ENCODE results near the gene TOGARAM2. TPM values are rescaled to one million over a fixed set of nuclear protein-coding genes. Genes with fewer than 3 reads are reported as not detected.
"Not testable (repeated sequence)": the region's sequence is repeated elsewhere in the genome, so short reads cannot be mapped to it uniquely, and the experiment has no call there.

Gene TOGARAM2
- polyA plus RNA-seq, 4 donors: under 0.01 to 1.1 (median 0.79) TPM

DNA sequence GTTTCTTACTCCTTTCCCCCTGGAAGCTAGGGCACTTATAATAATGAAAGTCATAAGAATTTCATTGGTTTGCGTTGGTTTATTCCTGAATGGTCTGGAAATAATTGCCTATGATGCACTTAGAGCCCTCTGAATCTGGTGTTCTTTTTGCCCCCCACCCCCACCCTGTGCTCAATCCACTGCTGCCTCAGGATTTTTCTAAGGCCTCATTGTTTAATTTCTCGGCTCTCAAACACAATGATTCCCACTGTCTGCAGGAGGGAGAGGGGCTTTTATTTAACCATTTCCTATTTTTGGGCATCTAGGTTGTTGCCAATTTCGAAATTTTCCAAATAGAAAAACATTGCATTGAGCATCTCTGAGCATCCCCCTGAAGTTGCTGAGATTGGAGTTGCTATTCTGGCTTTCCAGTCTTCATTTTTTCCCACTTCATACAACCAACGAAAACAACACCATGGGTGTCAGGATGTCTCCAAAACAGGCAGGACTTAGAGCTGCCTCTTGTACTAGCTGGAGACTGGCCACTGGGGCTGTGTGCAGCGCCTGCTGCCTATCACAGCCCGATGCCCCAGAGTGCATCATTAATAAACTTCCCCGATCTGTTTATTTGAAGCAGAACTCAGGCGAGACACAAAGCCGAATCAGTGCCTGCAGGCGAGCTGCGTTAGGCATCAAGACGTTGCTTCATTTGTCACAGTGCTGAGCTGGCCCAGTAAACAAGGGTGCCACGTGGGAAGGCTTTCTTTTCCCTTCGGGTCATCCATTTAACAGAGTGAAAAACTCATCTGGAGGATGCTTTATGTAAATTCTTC is 95.0 kb downstream of the TOGARAM2 start:
- no peak overlapping the region for H3K4me3 ChIP-seq (ENCODE audit: low read depth in 1 of 3, low read length in 3 of 3)
- H3K27me3 ChIP-seq (ENCODE audit: control insufficient read depth in 3 of 3, insufficient read depth in 3 of 3, low read length in 3 of 3): no peaks in the 10 kb centered on the region
- DNase-seq (no peak), FAIRE-seq (no peak)
- no peaks in the 10 kb centered on the region for H3K36me3 ChIP-seq (ENCODE audit: control insufficient read depth in 3 of 3, insufficient read depth in 2 of 3, low read depth in 1 of 3, low read length in 3 of 3)
- no peaks in the 10 kb centered on the region for H3K4me1 ChIP-seq (ENCODE audit: control insufficient read depth in 3 of 3, insufficient read depth in 2 of 3, low read depth in 1 of 3, low read length in 2 of 3)
- 52 to 65% (median 59%) methylated on average over 14 of the region's 14 CpGs for WGBS, 3 donors
- H3K9me3 ChIP-seq (ENCODE audit: control insufficient read depth in 2 of 2, insufficient read depth in 1 of 2, low read depth in 1 of 2, low read length in 1 of 2): peaks cover 0 to 12% of the 10 kb centered on the region in 2 donors
- H3K27ac ChIP-seq (ENCODE audit: low read depth in 1 of 3, low read length in 2 of 3): no peak overlapping the region

DNA sequence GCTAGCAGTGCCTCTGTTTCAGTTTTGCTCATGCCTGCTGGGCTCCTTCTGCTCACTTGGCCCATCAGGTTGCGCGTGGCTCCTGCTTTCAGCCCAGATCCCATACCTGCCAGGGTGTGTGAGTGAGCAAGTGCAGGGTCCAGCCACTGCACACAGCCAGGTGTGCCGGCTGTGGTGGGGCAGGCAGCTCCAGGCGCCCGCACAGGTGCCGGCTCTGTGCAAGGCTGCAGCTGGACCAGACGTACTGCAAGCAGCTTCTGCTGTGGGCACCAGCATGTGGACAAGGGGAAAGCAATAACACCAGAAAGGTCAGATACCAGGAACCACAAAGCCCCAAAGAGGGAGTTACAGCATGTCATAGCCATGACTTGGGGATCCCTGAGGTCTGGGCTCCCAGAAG is 98.8 kb downstream of the TOGARAM2 start:
- 88 to 96% (median 95%) methylated on average over 7 of the region's 7 CpGs for WGBS, 3 donors
- no peaks in the 10 kb centered on the region for H3K36me3 ChIP-seq (ENCODE audit: control insufficient read depth in 3 of 3, insufficient read depth in 2 of 3, low read depth in 1 of 3, low read length in 3 of 3)
- peaks cover 0 to 12% of the 10 kb centered on the region in 2 donors for H3K9me3 ChIP-seq (ENCODE audit: control insufficient read depth in 2 of 2, insufficient read depth in 1 of 2, low read depth in 1 of 2, low read length in 1 of 2)
- no peak for FAIRE-seq
- no peak for DNase-seq
- H3K27ac ChIP-seq (ENCODE audit: low read depth in 1 of 3, low read length in 2 of 3): no peak overlapping the region
- no peak overlapping the region for H3K4me3 ChIP-seq (ENCODE audit: low read depth in 1 of 3, low read length in 3 of 3)
- no peaks in the 10 kb centered on the region for H3K4me1 ChIP-seq (ENCODE audit: control insufficient read depth in 3 of 3, insufficient read depth in 2 of 3, low read depth in 1 of 3, low read length in 2 of 3)
- no peaks in the 10 kb centered on the region for H3K27me3 ChIP-seq (ENCODE audit: control insufficient read depth in 3 of 3, insufficient read depth in 3 of 3, low read length in 3 of 3)

DNA sequence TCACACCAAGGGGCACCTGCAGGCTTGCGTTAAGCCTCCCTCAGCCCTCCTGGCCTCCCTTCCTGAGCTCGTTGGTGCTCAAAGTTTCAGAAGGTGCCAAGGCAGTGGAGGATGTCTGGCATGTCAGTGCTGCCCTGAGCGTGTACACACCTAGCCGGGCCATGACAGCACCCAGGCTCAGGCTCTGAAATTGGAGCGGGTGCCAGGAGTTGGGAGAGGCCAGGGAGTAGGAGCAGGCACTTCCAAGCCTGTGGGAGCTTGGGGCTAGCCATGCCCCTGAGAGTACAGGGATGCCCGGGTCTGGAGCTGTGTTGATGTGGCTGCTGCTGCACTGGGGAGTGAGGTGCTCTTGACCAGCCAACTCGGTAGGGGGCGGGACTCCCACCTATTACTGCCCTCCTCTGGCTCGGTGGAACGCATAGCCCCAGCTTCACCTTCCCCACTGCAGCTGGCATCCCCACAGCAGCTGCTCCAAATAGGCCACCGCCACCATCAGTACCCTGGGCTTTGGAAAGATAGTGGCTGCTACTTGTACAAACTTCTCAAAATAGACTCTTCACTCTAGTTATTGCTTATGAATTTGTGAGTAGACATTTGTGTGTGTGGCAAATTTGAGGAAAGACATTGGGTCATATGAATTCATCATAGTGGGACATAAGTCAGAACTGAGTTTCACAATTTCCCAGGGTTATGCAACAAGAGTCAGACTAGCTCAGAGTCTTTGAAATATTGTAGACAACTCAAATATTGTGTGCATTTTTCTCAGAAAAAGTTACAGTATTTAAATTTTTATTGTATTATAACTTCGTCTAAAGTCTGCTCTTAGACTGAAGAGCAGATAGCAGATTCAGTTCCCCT is 100.0 kb downstream of the TOGARAM2 start:
- no peak overlapping the region for H3K4me3 ChIP-seq (ENCODE audit: low read depth in 1 of 3, low read length in 3 of 3)
- no peaks in the 10 kb centered on the region for H3K4me1 ChIP-seq (ENCODE audit: control insufficient read depth in 3 of 3, insufficient read depth in 2 of 3, low read depth in 1 of 3, low read length in 2 of 3)
- DNase-seq (no peak), FAIRE-seq (no peak)
- peaks cover 0 to 12% of the 10 kb centered on the region in 2 donors for H3K9me3 ChIP-seq (ENCODE audit: control insufficient read depth in 2 of 2, insufficient read depth in 1 of 2, low read depth in 1 of 2, low read length in 1 of 2)
- 79 to 86% (median 86%) methylated on average over 12 of the region's 12 CpGs for WGBS, 3 donors
- H3K36me3 ChIP-seq (ENCODE audit: control insufficient read depth in 3 of 3, insufficient read depth in 2 of 3, low read depth in 1 of 3, low read length in 3 of 3): no peaks in the 10 kb centered on the region
- H3K27me3 ChIP-seq (ENCODE audit: control insufficient read depth in 3 of 3, insufficient read depth in 3 of 3, low read length in 3 of 3): no peaks in the 10 kb centered on the region
- no peak overlapping the region for H3K27ac ChIP-seq (ENCODE audit: low read depth in 1 of 3, low read length in 2 of 3)

DNA sequence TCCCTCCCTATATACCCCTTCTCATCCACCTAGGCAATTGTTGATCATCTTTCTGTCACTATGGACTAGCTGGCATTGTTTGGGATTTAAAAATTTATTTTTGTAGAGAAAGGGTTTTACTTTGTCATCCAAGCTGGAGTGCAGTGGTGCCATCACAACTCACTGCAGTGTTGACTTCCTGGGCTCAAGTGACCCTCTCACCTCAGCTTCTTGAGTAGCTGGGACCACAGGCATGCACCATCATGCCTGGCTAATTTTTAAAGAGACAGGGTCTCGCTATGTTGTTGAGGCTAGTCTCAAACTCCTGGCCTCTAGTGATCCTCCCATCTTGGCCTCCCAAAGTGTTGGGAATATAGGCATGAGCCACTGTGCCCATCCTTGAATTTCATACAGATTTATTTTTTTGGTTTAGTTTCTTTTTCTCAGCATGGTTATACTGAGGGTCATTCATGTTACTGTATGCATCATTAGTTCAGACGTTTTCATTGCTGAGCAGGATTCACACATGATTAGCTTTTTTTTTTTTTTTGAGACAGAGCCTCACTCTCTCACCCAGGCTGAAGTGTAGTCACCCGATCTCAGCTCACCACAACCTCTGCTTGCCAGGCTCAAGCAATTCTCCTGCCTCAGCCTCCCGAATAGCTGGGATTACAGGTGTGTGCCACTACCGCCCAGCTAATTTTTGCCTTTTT is 101.9 kb downstream of the TOGARAM2 start:
- Histone ChIP-seq H3K9me3 (ENCODE audit: control insufficient read depth in 2 of 2, insufficient read depth in 1 of 2, low read depth in 1 of 2, low read length in 1 of 2) (peaks cover 0 to 12% of the 10 kb centered on the region in 2 donors), H3K4me3 (ENCODE audit: low read depth in 1 of 3, low read length in 3 of 3) (no peak overlapping the region), H3K27me3 (ENCODE audit: control insufficient read depth in 3 of 3, insufficient read depth in 3 of 3, low read length in 3 of 3) (no peaks in the 10 kb centered on the region), H3K36me3 (ENCODE audit: control insufficient read depth in 3 of 3, insufficient read depth in 2 of 3, low read depth in 1 of 3, low read length in 3 of 3) (no peaks in the 10 kb centered on the region), H3K4me1 (ENCODE audit: control insufficient read depth in 3 of 3, insufficient read depth in 2 of 3, low read depth in 1 of 3, low read length in 2 of 3) (no peaks in the 10 kb centered on the region), H3K27ac (ENCODE audit: low read depth in 1 of 3, low read length in 2 of 3) (no peak overlapping the region)
- WGBS, 3 donors: 74 to 86% (median 81%) methylated on average over 5 of the region's 5 CpGs
- no peak for FAIRE-seq
- no peak for DNase-seq

DNA sequence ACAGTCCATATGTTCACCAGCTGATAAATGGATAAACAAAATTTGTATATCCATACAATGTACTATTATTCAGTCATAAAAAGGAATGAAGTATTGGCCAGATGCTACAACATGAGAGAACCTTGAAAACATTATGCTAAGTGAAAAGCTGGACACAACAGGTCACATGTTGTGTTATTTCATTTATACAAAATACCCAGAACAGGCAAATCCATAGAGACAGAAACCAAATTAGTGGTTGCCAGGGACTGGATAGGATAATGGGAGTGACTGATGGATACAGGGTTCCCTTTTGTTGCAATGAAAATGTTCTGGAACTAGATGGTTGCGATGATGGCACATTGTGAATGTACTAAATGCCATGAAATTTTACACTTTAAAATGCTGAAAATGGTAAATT is 103.5 kb downstream of the TOGARAM2 start:
- no peak for DNase-seq
- 94 to 97% (median 96%) methylated on average over 1 of the region's 1 CpG for WGBS, 3 donors
- Histone ChIP-seq H3K36me3 (ENCODE audit: control insufficient read depth in 3 of 3, insufficient read depth in 2 of 3, low read depth in 1 of 3, low read length in 3 of 3) (no peaks in the 10 kb centered on the region), H3K4me1 (ENCODE audit: control insufficient read depth in 3 of 3, insufficient read depth in 2 of 3, low read depth in 1 of 3, low read length in 2 of 3) (no peaks in the 10 kb centered on the region), H3K27me3 (ENCODE audit: control insufficient read depth in 3 of 3, insufficient read depth in 3 of 3, low read length in 3 of 3) (no peaks in the 10 kb centered on the region), H3K4me3 (ENCODE audit: low read depth in 1 of 3, low read length in 3 of 3) (no peak overlapping the region), H3K27ac (ENCODE audit: low read depth in 1 of 3, low read length in 2 of 3) (no peak overlapping the region), H3K9me3 (ENCODE audit: control insufficient read depth in 2 of 2, insufficient read depth in 1 of 2, low read depth in 1 of 2, low read length in 1 of 2) (peaks cover 0 to 12% of the 10 kb centered on the region in 2 donors)
- no peak for FAIRE-seq

DNA sequence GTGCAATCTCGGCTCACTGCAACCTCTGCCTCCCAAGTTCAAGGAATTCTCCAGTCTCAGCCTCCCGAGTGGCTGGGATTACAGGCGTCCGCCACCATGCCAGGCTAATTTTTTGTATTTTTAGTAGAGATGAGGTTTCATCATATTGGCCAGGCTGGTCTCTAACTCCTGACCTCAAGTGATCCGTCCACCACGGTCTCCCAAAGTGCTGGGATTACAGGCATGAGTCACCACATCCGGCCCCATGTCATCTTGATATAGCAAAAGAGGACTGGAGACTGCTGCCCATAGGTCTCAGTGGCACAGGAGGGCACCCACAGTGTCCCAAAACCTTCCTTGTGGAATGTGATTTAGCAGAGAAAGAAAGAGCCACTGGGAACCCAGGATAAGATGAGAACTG is 109.2 kb downstream of the TOGARAM2 start:
- H3K4me1 ChIP-seq (ENCODE audit: control insufficient read depth in 3 of 3, insufficient read depth in 2 of 3, low read depth in 1 of 3, low read length in 2 of 3); H3K27ac ChIP-seq (ENCODE audit: low read depth in 1 of 3, low read length in 2 of 3); DNase-seq; H3K4me3 ChIP-seq (ENCODE audit: low read depth in 1 of 3, low read length in 3 of 3); FAIRE-seq; H3K9me3 ChIP-seq (ENCODE audit: control insufficient read depth in 2 of 2, insufficient read depth in 1 of 2, low read depth in 1 of 2, low read length in 1 of 2); H3K36me3 ChIP-seq (ENCODE audit: control insufficient read depth in 3 of 3, insufficient read depth in 2 of 3, low read depth in 1 of 3, low read length in 3 of 3); H3K27me3 ChIP-seq (ENCODE audit: control insufficient read depth in 3 of 3, insufficient read depth in 3 of 3, low read length in 3 of 3): not testable (repeated sequence)
- 83 to 93% (median 85%) methylated on average over 7 of the region's 7 CpGs for WGBS, 3 donors

DNA sequence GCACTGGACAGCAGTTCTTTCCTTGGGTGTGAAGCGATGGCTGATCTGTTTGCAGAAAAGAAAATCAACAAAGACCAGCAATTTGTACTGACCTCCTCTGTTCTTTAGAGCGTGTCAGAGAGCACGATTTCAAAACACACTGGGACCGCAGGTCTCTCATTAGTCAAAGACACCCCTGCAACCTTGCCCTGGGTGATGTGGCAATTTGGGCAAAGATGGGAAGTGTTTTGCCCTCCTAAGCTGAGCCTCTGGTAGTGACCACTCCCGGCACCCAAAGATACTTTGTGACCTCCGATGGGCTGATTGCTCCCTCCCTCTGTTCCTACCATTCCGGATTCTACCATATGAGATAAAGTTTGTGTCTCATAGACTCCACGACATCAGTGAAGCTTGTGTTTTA is 115.9 kb downstream of the TOGARAM2 start:
- WGBS, 3 donors: 87 to 93% (median 89%) methylated on average over 8 of the region's 8 CpGs
- Histone ChIP-seq H3K4me1 (ENCODE audit: control insufficient read depth in 3 of 3, insufficient read depth in 2 of 3, low read depth in 1 of 3, low read length in 2 of 3) (no peaks in the 10 kb centered on the region), H3K4me3 (ENCODE audit: low read depth in 1 of 3, low read length in 3 of 3) (no peak overlapping the region), H3K27me3 (ENCODE audit: control insufficient read depth in 3 of 3, insufficient read depth in 3 of 3, low read length in 3 of 3) (no peaks in the 10 kb centered on the region), H3K36me3 (ENCODE audit: control insufficient read depth in 3 of 3, insufficient read depth in 2 of 3, low read depth in 1 of 3, low read length in 3 of 3) (no peaks in the 10 kb centered on the region), H3K9me3 (ENCODE audit: control insufficient read depth in 2 of 2, insufficient read depth in 1 of 2, low read depth in 1 of 2, low read length in 1 of 2) (no peaks in the 10 kb centered on the region), H3K27ac (ENCODE audit: low read depth in 1 of 3, low read length in 2 of 3) (no peak overlapping the region)
- no peak for FAIRE-seq
- no peak for DNase-seq

DNA sequence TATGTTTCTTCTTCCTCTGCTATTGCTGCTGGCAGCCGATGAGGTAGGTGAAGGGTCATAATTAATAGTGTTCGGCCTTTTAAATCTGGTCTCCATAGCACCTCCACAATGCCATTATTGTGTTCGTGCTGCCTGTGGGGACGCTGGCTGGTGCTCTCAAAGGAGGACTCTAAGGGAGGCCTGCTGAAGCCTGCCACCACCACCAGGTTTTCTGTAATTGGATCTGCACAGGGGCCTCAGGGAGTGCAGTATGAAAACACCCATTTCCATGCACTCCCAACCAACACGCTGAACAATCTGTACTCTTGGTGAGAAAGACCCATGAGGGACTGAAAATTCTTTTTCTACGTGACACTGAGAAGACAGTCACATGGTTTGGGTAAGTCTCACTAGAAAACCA is 116.5 kb downstream of the TOGARAM2 start:
- H3K36me3 ChIP-seq (ENCODE audit: control insufficient read depth in 3 of 3, insufficient read depth in 2 of 3, low read depth in 1 of 3, low read length in 3 of 3): no peaks in the 10 kb centered on the region
- H3K4me3 ChIP-seq (ENCODE audit: low read depth in 1 of 3, low read length in 3 of 3): no peak overlapping the region
- H3K9me3 ChIP-seq (ENCODE audit: control insufficient read depth in 2 of 2, insufficient read depth in 1 of 2, low read depth in 1 of 2, low read length in 1 of 2): no peaks in the 10 kb centered on the region
- no peak for DNase-seq
- 54 to 70% (median 66%) methylated on average over 6 of the region's 6 CpGs for WGBS, 3 donors
- H3K27ac ChIP-seq (ENCODE audit: low read depth in 1 of 3, low read length in 2 of 3): no peak overlapping the region
- no peak for FAIRE-seq
- no peaks in the 10 kb centered on the region for H3K4me1 ChIP-seq (ENCODE audit: control insufficient read depth in 3 of 3, insufficient read depth in 2 of 3, low read depth in 1 of 3, low read length in 2 of 3)
- no peaks in the 10 kb centered on the region for H3K27me3 ChIP-seq (ENCODE audit: control insufficient read depth in 3 of 3, insufficient read depth in 3 of 3, low read length in 3 of 3)

Data from small intestine (tissue), 7 donors.